Measurements from ENCODE around the gene LYRM7. TPM values are rescaled to one million over a fixed set of nuclear protein-coding genes. Genes with fewer than 3 reads are reported as not detected.

LYRM7 gene
- total and polyA plus RNA-seq, 10 of the 15 experiments (the other 5 are each of a cell fraction or from before 2014, with no cell fraction given): 9.2 to 68.8 (median 20.2) TPM

- no peak for TF ChIP-seq CUX1 (IDR thresholded peaks at IDR 0.05; ENCODE audit: insufficient replicate concordance, low read depth, low read length)
Measured at GRCh38 chr5:131209506-131210150, 38.9 kb downstream of the LYRM7 start (continued).

GRCh38 chr5:131210151-131210510 lies 39.4 kb downstream of the LYRM7 start:
- Histone ChIP-seq H4K20me1 (ENCODE audit: control insufficient read depth, insufficient read depth) (no peaks in the 10 kb centered on the region), H3K4me2 (ENCODE audit: control insufficient read depth, insufficient read depth) (peak overlapping the region; percentile 84; the same call in 1 of the 2 replicates), H3K4me1 (ENCODE audit: control insufficient read depth, insufficient read depth, low read length) (peaks cover 16% of the 10 kb centered on the region; the same call in 1 of the 2 replicates), H3K9me3 (replicated peaks; ENCODE audit: control insufficient read depth, insufficient read depth, low read length) (no peaks in the 10 kb centered on the region), H3K79me2 (ENCODE audit: control insufficient read depth, insufficient read depth, low read length) (peaks cover 51% of the 10 kb centered on the region), H3K27ac (ENCODE audit: control insufficient read depth, insufficient read depth) (peak overlapping the region; percentile 94), H3K9ac (ENCODE audit: control insufficient read depth, insufficient read depth, low read length) (peak overlapping the region; percentile 76), H3K36me3 (ENCODE audit: control insufficient read depth in 2 of 2, insufficient read depth in 2 of 2, low read length in 1 of 2) (no peaks in the 10 kb centered on the region), H2AFZ (ENCODE audit: control insufficient read depth, low read depth, low read length) (no peak overlapping the region), H3K4me3 (peak overlapping the region; percentile 84), H3K27me3 (replicated peaks in 1 of 2; ENCODE audit: control insufficient read depth in 2 of 2, insufficient read depth in 2 of 2, low read length in 1 of 2) (no peaks in the 10 kb centered on the region)
- POLR2A ChIA-PET: interaction anchor here (0.9 to 19.3 kb wide), 9 partner anchors 14 to 75 kb away, joined by 3 to 309 read pairs (median 4); partner anchors contain the start of genes CDC42SE2 and HINT1
- CTCF ChIA-PET: interaction anchor here (0.9 to 2.9 kb wide), 7 partner anchors 12 to 205 kb away, joined by 3 to 12 read pairs (median 6); partner anchors contain the start of genes CDC42SE2 and HINT1
- DNase-seq (ENCODE audit: low read depth, low spot score) (no peak), FAIRE-seq (no peak), ATAC-seq (no peak)
- in situ Hi-C loops (cut with MboI) (loop anchor here (5.0 kb wide), 1 partner anchor 172 kb away; no protein-coding TSS in a partner anchor), intact Hi-C loops (cut with micrococcal nuclease; ENCODE audit: unreplicated experiment) (loop anchor here (1.0 kb wide), 1 partner anchor 14 kb away; no protein-coding TSS in a partner anchor)
- TSS peak; percentile 85 for BruUV-seq (replicated peaks)
- RAD21 ChIA-PET (ENCODE audit: unreplicated experiment): interaction anchor here (1.0 to 10.7 kb wide), 16 partner anchors 10 to 279 kb away, joined by 3 to 302 read pairs (median 8); partner anchors contain the start of genes CDC42SE2 and HINT1
- SMC1A ChIA-PET (ENCODE audit: uncharacterized antibody, unreplicated experiment): interaction anchor here (0.9 to 26.7 kb wide), 9 partner anchors 13 to 204 kb away, joined by 3 to 1218 read pairs (median 5); partner anchors contain the start of gene CDC42SE2
- TF ChIP-seq SIN3A (IDR thresholded peaks at IDR 0.05; ENCODE audit: low read depth, low read length) (0 out of 2 replicates have a peak, but pooled peaks have one; percentile 53), CREB1 (IDR thresholded peaks at IDR 0.05; ENCODE audit: low read depth) (0 out of 2 replicates have a peak, but pooled peaks have one; percentile 11), NR2C1 (IDR thresholded peaks at IDR 0.05) (no peak)
